Gastrocnemius medialis (tissue), 4 donors: ENCODE results near the gene NUDCD2. TPM values are rescaled to one million over a fixed set of nuclear protein-coding genes. Genes with fewer than 3 reads are reported as not detected.
"Not testable (repeated sequence)": the region's sequence is repeated elsewhere in the genome, so short reads cannot be mapped to it uniquely, and the experiment has no call there.

Experiments used
- ATAC-seq, 2 donors: fragments of 150-250 bp; one replicate each; pipeline ENCODE4 v1.9.1; 2016
- DNase-seq, 2 donors: peaks; one replicate each; pipeline ENCODE4 v3.0.0-alpha.2; 2019
- H3K27ac ChIP-seq, 4 donors: fragments of 200-600 bp; sonication (generic); 1 replicate in 1 of 4; 2 replicates in 3 of 4; pipeline ENCODE4 v1.5.1; 2016 to 2018; ENCODE audit warnings: mild to moderate bottlenecking in 2 of 4, moderate library complexity in 1 of 4
- H3K27me3 ChIP-seq, 3 donors: fragments of 200-600 bp; sonication (generic) in 2 of 3; 1 replicate in 1 of 3; 2 replicates in 2 of 3; pipeline versions ENCODE4 v1.5.1 to v1.6.0; 2016 to 2019; ENCODE audit warnings: mild to moderate bottlenecking in 1 of 3, moderate library complexity in 1 of 3
- H3K36me3 ChIP-seq, 2 donors: fragments of 200-600 bp; sonication (generic) in 1 of 2; one replicate each; pipeline ENCODE4 v1.5.1; 2017 to 2018
- H3K4me1 ChIP-seq, 2 donors: fragments of 200-600 bp; sonication (generic) in 1 of 2; one replicate each; pipeline ENCODE4 v1.5.1; 2016 to 2017; ENCODE audit warnings: mild to moderate bottlenecking in 2 of 2
- H3K4me3 ChIP-seq, 4 donors: fragments of 200-600 bp; sonication (generic) in 3 of 4; 1 replicate in 1 of 4; 2 replicates in 3 of 4; pipeline ENCODE4 v1.5.1; 2016 to 2019; ENCODE audit warnings: mild to moderate bottlenecking in 2 of 4
- H3K9me3 ChIP-seq, 3 donors: fragments of 200-600 bp; sonication (generic) in 2 of 3; 1 replicate in 1 of 3; 2 replicates in 2 of 3; pipeline ENCODE4 v1.5.1; 2016 to 2019
- POLR2A ChIP-seq, 2 donors: fragments of 450-650 bp; IDR thresholded peaks; one replicate each; pipeline ENCODE4 v1.6.1; 2017; ENCODE audit warnings: antibody characterized with exemption in 2 of 2, mild to moderate bottlenecking in 2 of 2, moderate library complexity in 2 of 2
- in situ Hi-C, 4 donors: fragments of 200-750 bp; cut with MboI; loops; one replicate each; pipeline versions ENCODE4 v1.15.0 to v1.8.0; 2017; ENCODE audit warnings: low sequenced_read_pairs in 4 of 4
- intact Hi-C: fragments of 100-400 bp; cut with DNase I; formaldehyde crosslinking; loops from one replicate; pipeline ENCODE4 v1.15.1; 2023; ENCODE audit warnings: low total_unique reads
- total RNA-seq, 4 donors: library from RNA; depleted of rRNA; stranded (reverse); fragments of >200 nt; gene quantifications; one replicate each; pipeline versions ENCODE4 v1.1.0 to v1.2.3, GENCODE V29; 2016
- TF ChIP-seq, protein P1 (sequence below), 5 experiments: fragments of 450-650 bp in 3 of 5; fragments of 200-600 bp in 2 of 5; sonication (generic) in 2 of 5; IDR thresholded peaks in 4 of 5; conservative IDR thresholded peaks in 1 of 5; 1 replicate in 4 of 5; 2 replicates in 1 of 5; pipeline ENCODE4 v1.5.1; 2016 to 2019; ENCODE audit warnings: antibody characterized with exemption in 5 of 5, mild to moderate bottlenecking in 3 of 5, moderate library complexity in 3 of 5

NUDCD2 gene
- total RNA-seq, 4 donors from 2014 or later, result 4.2 to 9.1 (median 5.1) TPM

DNA sequence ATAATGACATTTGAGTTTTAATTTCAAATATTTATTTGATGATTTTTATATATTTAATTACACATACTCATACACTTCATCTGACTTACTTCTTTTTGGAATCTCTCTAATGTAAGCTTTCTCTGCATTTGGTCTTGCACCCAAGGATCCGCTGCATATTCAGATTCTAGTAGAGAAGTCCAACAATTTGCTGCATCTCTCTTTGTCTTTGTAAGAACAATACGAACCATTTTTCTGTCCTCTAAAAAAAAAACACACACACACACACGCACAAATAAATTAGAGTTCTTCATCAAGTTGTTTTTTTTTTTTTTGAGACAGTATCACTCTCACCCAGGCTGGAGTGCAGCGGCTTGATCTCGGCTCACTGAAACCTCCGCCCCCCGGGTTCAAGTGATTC lies 3.1 kb downstream of the NUDCD2 start:
- Histone ChIP-seq H3K27me3 (no peaks in the 10 kb centered on the region), H3K27ac (no peak overlapping the region), H3K4me3 (no peak overlapping the region), H3K9me3 (no peaks in the 10 kb centered on the region), H3K36me3 (peaks cover 0 to 38% of the 10 kb centered on the region in 2 donors), H3K4me1 (peaks cover 25 to 26% of the 10 kb centered on the region in 2 donors)
- ATAC-seq (no peak), DNase-seq (no peak)
- TF ChIP-seq POLR2A (IDR thresholded peaks at IDR 0.05), result no peak
- TF ChIP-seq, protein P1, sequence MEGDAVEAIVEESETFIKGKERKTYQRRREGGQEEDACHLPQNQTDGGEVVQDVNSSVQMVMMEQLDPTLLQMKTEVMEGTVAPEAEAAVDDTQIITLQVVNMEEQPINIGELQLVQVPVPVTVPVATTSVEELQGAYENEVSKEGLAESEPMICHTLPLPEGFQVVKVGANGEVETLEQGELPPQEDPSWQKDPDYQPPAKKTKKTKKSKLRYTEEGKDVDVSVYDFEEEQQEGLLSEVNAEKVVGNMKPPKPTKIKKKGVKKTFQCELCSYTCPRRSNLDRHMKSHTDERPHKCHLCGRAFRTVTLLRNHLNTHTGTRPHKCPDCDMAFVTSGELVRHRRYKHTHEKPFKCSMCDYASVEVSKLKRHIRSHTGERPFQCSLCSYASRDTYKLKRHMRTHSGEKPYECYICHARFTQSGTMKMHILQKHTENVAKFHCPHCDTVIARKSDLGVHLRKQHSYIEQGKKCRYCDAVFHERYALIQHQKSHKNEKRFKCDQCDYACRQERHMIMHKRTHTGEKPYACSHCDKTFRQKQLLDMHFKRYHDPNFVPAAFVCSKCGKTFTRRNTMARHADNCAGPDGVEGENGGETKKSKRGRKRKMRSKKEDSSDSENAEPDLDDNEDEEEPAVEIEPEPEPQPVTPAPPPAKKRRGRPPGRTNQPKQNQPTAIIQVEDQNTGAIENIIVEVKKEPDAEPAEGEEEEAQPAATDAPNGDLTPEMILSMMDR (IDR thresholded peaks at IDR 0.05 in 4 of 5, conservative IDR thresholded peaks at IDR 0.05 in 1 of 5), result no peak
- in situ Hi-C loops (loop anchor here in 2 of 4 donors (5.0 to 10.0 kb wide), 2 partner anchors 48 to 55 kb away; partner anchors contain the start of gene MAT2B (in 1 of the 2)), intact Hi-C loops (no loop called here)

DNA sequence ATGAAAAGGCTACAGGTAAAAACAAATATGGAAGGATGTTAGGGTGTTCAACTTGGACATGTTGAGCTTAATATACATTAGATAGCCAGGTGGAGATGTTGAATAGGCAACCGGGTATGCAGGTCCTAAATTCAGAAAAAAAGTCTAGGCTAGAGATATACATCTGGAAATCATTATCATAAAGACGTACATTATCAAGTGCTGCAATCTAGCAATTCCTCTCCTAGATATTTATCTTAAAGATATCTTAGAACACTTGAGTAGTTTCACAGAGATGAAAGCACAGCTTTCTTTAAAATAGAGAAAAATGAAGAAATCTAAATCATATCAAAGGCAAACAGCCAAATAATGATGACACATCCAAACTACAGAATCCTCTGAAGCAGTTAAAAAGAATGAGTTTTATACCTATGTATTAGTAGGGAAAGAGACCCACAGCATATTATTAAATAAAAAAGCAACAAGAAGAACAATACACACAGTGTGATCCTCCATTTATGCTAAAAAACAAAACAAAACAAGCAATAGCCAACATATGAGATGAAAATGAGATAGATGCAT lies 3.8 kb downstream of the NUDCD2 start:
- ATAC-seq (no peak), DNase-seq (no peak)
- TF ChIP-seq, protein P1 (IDR thresholded peaks at IDR 0.05 in 4 of 5, conservative IDR thresholded peaks at IDR 0.05 in 1 of 5), result no peak
- no peak for TF ChIP-seq POLR2A (IDR thresholded peaks at IDR 0.05)
- in situ Hi-C loops (loop anchor here in 2 of 4 donors (5.0 to 10.0 kb wide), 2 partner anchors 49 to 56 kb away; partner anchors contain the start of gene MAT2B (in 1 of the 2)), intact Hi-C loops (no loop called here)
- Histone ChIP-seq H3K27me3 (no peaks in the 10 kb centered on the region), H3K4me3 (no peak overlapping the region), H3K27ac (no peak overlapping the region), H3K9me3 (no peaks in the 10 kb centered on the region), H3K36me3 (peaks cover 0 to 44% of the 10 kb centered on the region in 2 donors), H3K4me1 (peaks cover 18% of the 10 kb centered on the region in 2 donors)

DNA sequence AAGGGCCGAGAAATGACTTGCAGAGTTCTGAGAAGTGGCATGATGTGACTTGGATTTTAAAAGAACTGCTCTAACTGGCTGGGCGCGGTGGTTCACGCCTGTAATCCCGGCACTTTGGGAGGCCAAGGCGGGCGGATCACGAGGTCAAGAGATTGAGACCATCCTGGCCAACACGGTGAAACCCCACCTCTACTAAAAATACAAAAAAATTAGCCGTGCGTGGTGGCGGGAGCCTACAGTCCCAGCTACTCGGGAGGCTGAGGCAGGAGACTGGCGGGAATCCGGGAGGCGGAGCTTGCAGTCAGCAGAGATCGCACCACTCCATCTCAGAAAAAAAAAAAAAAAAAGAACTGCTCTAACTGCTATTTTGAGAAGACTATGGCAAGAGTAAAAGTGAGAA lies 4.5 kb downstream of the NUDCD2 start:
- H3K9me3 ChIP-seq, H3K27ac ChIP-seq, DNase-seq, intact Hi-C loops, ATAC-seq, H3K4me3 ChIP-seq, H3K27me3 ChIP-seq: not testable (repeated sequence)
- H3K4me1 ChIP-seq, result peaks cover 13% of the 10 kb centered on the region in 2 donors
- H3K36me3 ChIP-seq, result peaks cover 0 to 49% of the 10 kb centered on the region in 2 donors
- in situ Hi-C loops, result loop anchor here in 2 of 4 donors (5.0 to 10.0 kb wide), 2 partner anchors 49 to 57 kb away; partner anchors contain the start of gene MAT2B (in 1 of the 2)

DNA sequence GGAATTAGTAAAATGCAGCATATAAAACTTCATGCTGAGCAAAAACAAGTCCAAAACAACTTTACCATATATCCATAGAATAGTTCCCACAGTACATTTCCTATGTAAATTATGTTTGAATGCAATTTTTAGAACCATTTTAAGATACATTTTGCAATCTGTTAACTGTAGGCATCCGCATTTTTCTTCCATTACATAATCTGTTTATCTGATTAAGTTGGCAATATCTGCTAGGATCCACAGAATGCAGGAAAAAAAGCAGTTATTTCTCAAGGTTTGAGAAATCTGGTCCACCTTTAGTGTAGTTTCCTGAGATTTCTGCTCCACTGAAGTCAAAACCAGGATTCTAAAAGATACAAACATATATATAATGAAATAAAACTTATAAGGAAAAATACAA lies 6.2 kb downstream of the NUDCD2 start:
- DNase-seq (no peak), ATAC-seq (no peak)
- no peak overlapping the region for H3K27ac ChIP-seq
- no peaks in the 10 kb centered on the region for H3K9me3 ChIP-seq
- intact Hi-C loops, result no loop called here
- no peaks in the 10 kb centered on the region for H3K27me3 ChIP-seq
- H3K36me3 ChIP-seq, result peaks cover 0 to 55% of the 10 kb centered on the region in 2 donors
- TF ChIP-seq POLR2A (IDR thresholded peaks at IDR 0.05), result no peak
- TF ChIP-seq, protein P1 (IDR thresholded peaks at IDR 0.05 in 4 of 5, conservative IDR thresholded peaks at IDR 0.05 in 1 of 5), result no peak
- peaks cover 8 to 9% of the 10 kb centered on the region in 2 donors for H3K4me1 ChIP-seq
- H3K4me3 ChIP-seq, result no peak overlapping the region
- in situ Hi-C loops, result loop anchor here in 1 of 4 donors (10.0 kb wide), 1 partner anchor 51 kb away; the partner anchor contains the start of gene MAT2B

DNA sequence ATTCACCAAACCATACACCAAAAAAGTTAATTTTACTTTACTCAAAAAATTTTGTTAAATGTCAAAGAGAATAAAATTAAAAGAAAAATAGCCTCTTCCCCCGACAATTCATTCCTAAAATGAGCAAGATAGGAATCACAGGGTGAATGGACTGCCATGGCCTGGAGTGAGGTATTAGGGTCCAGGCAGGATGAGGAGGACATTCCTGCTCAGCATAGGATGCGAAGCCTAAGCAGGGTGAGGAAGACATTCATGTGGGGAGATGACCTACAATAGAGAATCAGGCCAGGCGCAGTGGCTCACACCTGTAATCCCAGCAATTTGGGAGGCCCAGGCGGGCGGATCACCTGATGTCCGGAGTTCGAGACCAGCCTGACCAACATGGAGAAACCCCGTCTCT lies 8.4 kb downstream of the NUDCD2 start:
- no peaks in the 10 kb centered on the region for H3K27me3 ChIP-seq
- H3K27ac ChIP-seq, result no peak overlapping the region
- no peak overlapping the region for H3K4me3 ChIP-seq
- in situ Hi-C loops, result loop anchor here in 1 of 4 donors (10.0 kb wide), 1 partner anchor 53 kb away; the partner anchor contains the start of gene MAT2B
- no peaks in the 10 kb centered on the region for H3K9me3 ChIP-seq
- DNase-seq, result no peak
- TF ChIP-seq POLR2A (IDR thresholded peaks at IDR 0.05), result no peak
- TF ChIP-seq, protein P1 (IDR thresholded peaks at IDR 0.05 in 4 of 5, conservative IDR thresholded peaks at IDR 0.05 in 1 of 5), result no peak
- intact Hi-C loops, result no loop called here
- H3K36me3 ChIP-seq, result peaks cover 0 to 68% of the 10 kb centered on the region in 2 donors
- no peak for ATAC-seq
- H3K4me1 ChIP-seq, result no peaks in the 10 kb centered on the region
